Measurements from ENCODE around the gene RPL6.

DNA sequence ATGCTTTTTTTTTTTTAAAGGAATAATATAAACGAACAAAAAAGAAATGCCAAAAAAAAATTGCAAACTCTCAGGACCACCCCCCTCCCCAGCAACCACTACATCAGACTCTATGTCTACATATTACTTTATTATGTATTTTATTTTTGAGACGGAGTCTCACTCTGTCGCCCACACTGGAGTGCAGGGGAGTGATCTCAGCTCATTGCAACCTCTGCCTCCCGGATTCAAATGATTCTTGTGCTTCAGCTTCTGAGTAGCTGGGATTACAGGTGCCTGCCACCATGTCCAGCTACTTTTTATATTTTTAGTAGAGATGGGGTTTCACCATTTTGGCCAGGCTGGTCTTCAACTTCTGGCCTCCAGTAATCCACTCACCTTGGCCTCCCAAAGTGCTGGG, 50.1 kb downstream of the RPL6 start:
- TF ChIP-seq POLR2A (IDR thresholded peaks at IDR 0.05) = no peak
- TF ChIP-seq, protein P1, sequence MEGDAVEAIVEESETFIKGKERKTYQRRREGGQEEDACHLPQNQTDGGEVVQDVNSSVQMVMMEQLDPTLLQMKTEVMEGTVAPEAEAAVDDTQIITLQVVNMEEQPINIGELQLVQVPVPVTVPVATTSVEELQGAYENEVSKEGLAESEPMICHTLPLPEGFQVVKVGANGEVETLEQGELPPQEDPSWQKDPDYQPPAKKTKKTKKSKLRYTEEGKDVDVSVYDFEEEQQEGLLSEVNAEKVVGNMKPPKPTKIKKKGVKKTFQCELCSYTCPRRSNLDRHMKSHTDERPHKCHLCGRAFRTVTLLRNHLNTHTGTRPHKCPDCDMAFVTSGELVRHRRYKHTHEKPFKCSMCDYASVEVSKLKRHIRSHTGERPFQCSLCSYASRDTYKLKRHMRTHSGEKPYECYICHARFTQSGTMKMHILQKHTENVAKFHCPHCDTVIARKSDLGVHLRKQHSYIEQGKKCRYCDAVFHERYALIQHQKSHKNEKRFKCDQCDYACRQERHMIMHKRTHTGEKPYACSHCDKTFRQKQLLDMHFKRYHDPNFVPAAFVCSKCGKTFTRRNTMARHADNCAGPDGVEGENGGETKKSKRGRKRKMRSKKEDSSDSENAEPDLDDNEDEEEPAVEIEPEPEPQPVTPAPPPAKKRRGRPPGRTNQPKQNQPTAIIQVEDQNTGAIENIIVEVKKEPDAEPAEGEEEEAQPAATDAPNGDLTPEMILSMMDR (IDR thresholded peaks at IDR 0.05) = no peak
